Measurements from ENCODE around the gene WWP2.

WWP2 gene

DNA sequence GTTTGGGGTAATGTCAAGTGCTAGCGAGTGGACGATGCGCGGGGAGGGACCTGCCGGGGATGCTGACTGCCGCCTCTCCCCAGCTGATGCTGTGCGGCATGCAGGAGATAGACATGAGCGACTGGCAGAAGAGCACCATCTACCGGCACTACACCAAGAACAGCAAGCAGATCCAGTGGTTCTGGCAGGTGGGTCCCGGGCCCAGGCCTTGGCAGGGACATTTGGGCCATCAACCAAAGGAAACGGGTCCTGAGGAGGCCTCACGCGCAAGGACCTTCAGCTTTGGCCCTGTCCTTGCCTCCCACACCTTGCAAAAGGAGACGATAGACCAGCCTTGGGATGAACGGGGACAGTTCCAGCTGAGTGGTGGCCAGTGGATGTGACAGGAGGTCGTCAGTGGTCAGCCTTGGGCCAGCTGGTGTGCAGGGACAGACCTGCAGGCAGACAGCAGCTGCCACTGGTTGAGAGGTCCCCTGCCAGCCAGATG, 175.4 kb downstream of the WWP2 start:
- TF ChIP-seq ZNF302 (tag by site-specific recombination; IDR thresholded peaks at IDR 0.05; ENCODE audit: low read depth) (no peak), ZNF37A (tag by site-specific recombination; IDR thresholded peaks at IDR 0.05) (no peak), ZNF132 (tag by site-specific recombination; IDR thresholded peaks at IDR 0.05; ENCODE audit: borderline replicate concordance) (no peak), ZNF10 (tag by site-specific recombination; IDR thresholded peaks at IDR 0.05) (no peak), ZNF274 (IDR thresholded peaks at IDR 0.05; ENCODE audit: low read length) (no peak), ZNF274 (tag by site-specific recombination; IDR thresholded peaks at IDR 0.05; ENCODE audit: borderline replicate concordance) (no peak), ZNF654 (tag by site-specific recombination; IDR thresholded peaks at IDR 0.05; ENCODE audit: low read depth) (no peak), ZNF747 (tag by site-specific recombination; IDR thresholded peaks at IDR 0.05) (no peak), ZNF623 (tag by site-specific recombination; IDR thresholded peaks at IDR 0.05) (no peak), ZNF112 (tag by site-specific recombination; IDR thresholded peaks at IDR 0.05) (no peak), GFI1B (tag by site-specific recombination; IDR thresholded peaks at IDR 0.05) (no peak), ZEB2 (tag by site-specific recombination; IDR thresholded peaks at IDR 0.05) (no peak), ZNF544 (tag by site-specific recombination; IDR thresholded peaks at IDR 0.05) (no peak), PRDM1 (tag by site-specific recombination; IDR thresholded peaks at IDR 0.05) (no peak), BCL11A (tag by site-specific recombination; IDR thresholded peaks at IDR 0.05; ENCODE audit: low read depth) (no peak), MYNN (tag by site-specific recombination; IDR thresholded peaks at IDR 0.05; ENCODE audit: borderline replicate concordance) (no peak), PRDM2 (tag by site-specific recombination; IDR thresholded peaks at IDR 0.05; ENCODE audit: borderline replicate concordance) (no peak), GLIS2 (tag by site-specific recombination; IDR thresholded peaks at IDR 0.05) (no peak), INSM2 (tag by site-specific recombination; IDR thresholded peaks at IDR 0.05) (no peak)
- TF ChIP-seq, protein P1, sequence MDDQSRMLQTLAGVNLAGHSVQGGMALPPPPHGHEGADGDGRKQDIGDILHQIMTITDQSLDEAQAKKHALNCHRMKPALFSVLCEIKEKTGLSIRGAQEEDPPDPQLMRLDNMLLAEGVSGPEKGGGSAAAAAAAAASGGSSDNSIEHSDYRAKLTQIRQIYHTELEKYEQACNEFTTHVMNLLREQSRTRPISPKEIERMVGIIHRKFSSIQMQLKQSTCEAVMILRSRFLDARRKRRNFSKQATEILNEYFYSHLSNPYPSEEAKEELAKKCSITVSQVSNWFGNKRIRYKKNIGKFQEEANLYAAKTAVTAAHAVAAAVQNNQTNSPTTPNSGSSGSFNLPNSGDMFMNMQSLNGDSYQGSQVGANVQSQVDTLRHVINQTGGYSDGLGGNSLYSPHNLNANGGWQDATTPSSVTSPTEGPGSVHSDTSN (CRISPR knock-in tag; IDR thresholded peaks at IDR 0.05), result no peak
- ChIA-PET POLR2A (no interaction called here), CTCF (interaction anchor here (0.7 to 1.4 kb wide), 2 partner anchors 11 to 183 kb away, joined by 3 read pairs; partner anchors contain the start of gene NOB1)

More for the DNA sequence above, 175.4 kb downstream of the WWP2 start:
- H3K4me1 ChIP-seq (ENCODE audit: control insufficient read depth, insufficient read depth, low read length), result no peaks in the 10 kb centered on the region
- no peak overlapping the region for H3K27ac ChIP-seq (ENCODE audit: extremely low read depth, low read depth, low read length)
- no peak overlapping the region for H3K4me3 ChIP-seq (ENCODE audit: low read depth, low read length)
- H3K9me3 ChIP-seq (ENCODE audit: control insufficient read depth, insufficient read depth, low read depth, low read length), result no peaks in the 10 kb centered on the region
- H3K36me3 ChIP-seq (ENCODE audit: control insufficient read depth in 2 of 2, insufficient read depth in 1 of 2, low read length in 2 of 2), result peaks cover 0 to 77% of the 10 kb centered on the region in 2 experiments; a peak in 1 of 3 replicates

Data from HEK293 (cell line).